Transverse colon (tissue), 4 donors: Measurements from ENCODE around the gene IGF2BP2. TPM values are rescaled to one million over a fixed set of nuclear protein-coding genes. Genes with fewer than 3 reads are reported as not detected.

Experiments
- DNase-seq: peaks from one replicate; pipeline ENCODE4 v3.0.0-alpha.2; 2019
- H3K27ac ChIP-seq, 4 donors: fragments of 200-600 bp; sonication (generic); 2 replicates each; pipeline ENCODE4 v1.5.1; 2016 to 2018; ENCODE audit warnings: inconsistent platforms in 4 of 4
- H3K27me3 ChIP-seq: fragments of 200-600 bp; sonication (generic); 2 replicates; pipeline ENCODE4 v1.5.1; 2017; ENCODE audit warnings: inconsistent platforms
- H3K36me3 ChIP-seq, 4 donors: fragments of 200-600 bp; sonication (generic); 2 replicates each; pipeline ENCODE4 v1.5.1; 2017 to 2019; ENCODE audit warnings: inconsistent platforms in 4 of 4
- H3K4me1 ChIP-seq, 4 donors: fragments of 200-600 bp; sonication (generic); 2 replicates each; pipeline ENCODE4 v1.5.1; 2017 to 2020; ENCODE audit warnings: inconsistent platforms in 4 of 4
- H3K4me3 ChIP-seq, 4 donors: fragments of 200-600 bp; sonication (generic); 1 replicate in 1 of 4; 2 replicates in 3 of 4; pipeline versions ENCODE4 v1.5.1 to v1.6.1; 2017 to 2019; ENCODE audit warnings: inconsistent platforms in 4 of 4
- H3K9me3 ChIP-seq, 2 donors: fragments of 200-600 bp; sonication (generic); 2 replicates each; pipeline ENCODE4 v1.5.1; 2017 to 2019; ENCODE audit warnings: inconsistent platforms in 2 of 2
- EP300 ChIP-seq: sonication (generic); formaldehyde crosslinking; IDR thresholded peaks from one replicate; pipeline ENCODE4 v1.6.1; 2017; ENCODE audit warnings: antibody characterized with exemption, low read depth
- POLR2A ChIP-seq: fragments of 450-650 bp; IDR thresholded peaks from one replicate; pipeline ENCODE4 v1.6.1; 2016; ENCODE audit warnings: antibody characterized with exemption, mild to moderate bottlenecking, moderate library complexity
- POLR2AphosphoS5 ChIP-seq, 3 donors: sonication (generic); formaldehyde crosslinking; IDR thresholded peaks; one replicate each; pipeline ENCODE4 v1.6.1; 2016; ENCODE audit warnings: antibody characterized with exemption in 3 of 3
- WGBS, 2 donors: methylation state at CpG; one replicate each; pipeline ENCODE4 v1.1.5; 2018; ENCODE audit warnings: low coverage in 1 of 2; 5-methylcytosine and 5-hydroxymethylcytosine counted together
- in situ Hi-C, 4 donors: fragments of 200-750 bp; cut with MboI; loops; one replicate each; pipeline versions ENCODE4 v1.15.0 to v1.15.1; 2017; ENCODE audit warnings: low sequenced_read_pairs in 3 of 4, low pct_ligation_motif_present in 1 of 4, low pct_unique_long_range_greater_than_20kb in 1 of 4
- intact Hi-C: fragments of 100-400 bp; cut with DNase I; formaldehyde crosslinking; loops from one replicate; pipeline ENCODE4 v1.15.1; 2023; ENCODE audit warnings: low total_unique reads
- total RNA-seq, 4 donors: library from RNA; depleted of rRNA; stranded (reverse); fragments of >200 nt; gene quantifications; one replicate each; pipeline ENCODE4 v1.1.0, GENCODE V29; 2016
- TF ChIP-seq, protein P1 (sequence below), 5 experiments: fragments of 200-600 bp in 3 of 5; fragments of 450-650 bp in 2 of 5; sonication (generic) in 3 of 5; IDR thresholded peaks; 1 replicate in 2 of 5; 2 replicates in 3 of 5; pipeline ENCODE4 v1.5.1; 2016 to 2017; ENCODE audit warnings: antibody characterized with exemption in 5 of 5, inconsistent platforms in 3 of 5, mild to moderate bottlenecking in 2 of 5, moderate library complexity in 1 of 5

Gene IGF2BP2
- total RNA-seq, 4 donors from 2014 or later = 51.3 to 179 (median 82.9) TPM

DNA sequence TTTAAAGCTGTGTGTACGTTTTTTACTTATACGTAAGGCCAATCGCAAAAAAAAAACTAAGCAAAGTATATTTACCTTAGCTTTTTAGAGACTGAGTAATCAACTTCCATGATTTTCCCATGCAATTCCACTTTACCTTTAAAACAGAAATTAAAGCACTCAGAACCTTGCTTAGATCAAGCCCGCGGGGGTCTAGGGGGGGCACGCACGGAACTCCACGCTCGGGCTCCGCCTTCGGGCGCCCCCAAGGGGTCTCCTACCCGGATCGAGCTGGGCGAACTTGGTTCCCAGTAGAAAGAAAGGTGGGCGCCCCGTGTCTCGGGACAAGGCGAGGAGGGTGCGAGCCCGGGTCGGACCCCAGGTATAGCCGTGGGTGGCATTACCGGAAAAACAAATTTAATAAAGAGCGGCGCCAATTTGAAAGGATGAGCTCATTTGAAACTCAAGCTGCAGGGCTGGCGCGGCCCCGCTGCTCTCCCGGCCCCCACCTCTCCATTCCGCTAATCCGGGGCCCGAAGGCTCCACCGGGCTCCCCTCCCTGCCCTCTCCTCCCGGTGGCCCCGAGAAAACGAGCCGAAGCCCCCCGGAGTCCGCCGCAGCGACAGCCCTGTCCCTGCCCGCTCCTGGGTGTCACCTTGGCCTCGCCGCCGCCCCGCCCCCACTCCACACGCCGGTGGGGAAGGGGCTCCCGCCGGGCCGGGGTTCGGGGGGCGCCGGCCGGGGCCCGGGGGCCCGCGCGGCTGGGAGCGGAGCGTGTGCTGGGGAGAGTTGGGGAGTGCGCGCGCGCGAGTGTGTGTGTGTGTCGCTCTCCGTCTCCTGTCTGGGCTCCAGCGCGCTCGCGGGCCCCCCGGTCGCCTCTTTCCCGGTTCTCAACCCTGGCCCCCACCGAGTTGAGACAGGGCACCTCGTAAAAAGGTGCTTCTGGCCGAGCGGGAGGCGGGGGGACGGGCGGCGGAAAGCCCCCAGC lies 1.5 kb downstream of the IGF2BP2 start:
- H3K4me1 ChIP-seq = peaks cover 0 to 35% (median 14%) of the 10 kb centered on the region in 4 donors
- peaks cover 62% of the 10 kb centered on the region for H3K27me3 ChIP-seq
- 1 to 5% methylated on average over 10 to 58 of the region's 84 CpGs for WGBS, 2 donors
- in situ Hi-C loops (no loop called here), intact Hi-C loops (no loop called here)
- H3K9me3 ChIP-seq = no peaks in the 10 kb centered on the region
- TF ChIP-seq, protein P1, sequence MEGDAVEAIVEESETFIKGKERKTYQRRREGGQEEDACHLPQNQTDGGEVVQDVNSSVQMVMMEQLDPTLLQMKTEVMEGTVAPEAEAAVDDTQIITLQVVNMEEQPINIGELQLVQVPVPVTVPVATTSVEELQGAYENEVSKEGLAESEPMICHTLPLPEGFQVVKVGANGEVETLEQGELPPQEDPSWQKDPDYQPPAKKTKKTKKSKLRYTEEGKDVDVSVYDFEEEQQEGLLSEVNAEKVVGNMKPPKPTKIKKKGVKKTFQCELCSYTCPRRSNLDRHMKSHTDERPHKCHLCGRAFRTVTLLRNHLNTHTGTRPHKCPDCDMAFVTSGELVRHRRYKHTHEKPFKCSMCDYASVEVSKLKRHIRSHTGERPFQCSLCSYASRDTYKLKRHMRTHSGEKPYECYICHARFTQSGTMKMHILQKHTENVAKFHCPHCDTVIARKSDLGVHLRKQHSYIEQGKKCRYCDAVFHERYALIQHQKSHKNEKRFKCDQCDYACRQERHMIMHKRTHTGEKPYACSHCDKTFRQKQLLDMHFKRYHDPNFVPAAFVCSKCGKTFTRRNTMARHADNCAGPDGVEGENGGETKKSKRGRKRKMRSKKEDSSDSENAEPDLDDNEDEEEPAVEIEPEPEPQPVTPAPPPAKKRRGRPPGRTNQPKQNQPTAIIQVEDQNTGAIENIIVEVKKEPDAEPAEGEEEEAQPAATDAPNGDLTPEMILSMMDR (IDR thresholded peaks at IDR 0.05) = no peak
- TF ChIP-seq POLR2AphosphoS5 (IDR thresholded peaks at IDR 0.05) (no peak), EP300 (no peak), POLR2A (no peak)
- no peaks in the 10 kb centered on the region for H3K36me3 ChIP-seq
- H3K27ac ChIP-seq = peak overlapping the region; percentile 87 to 94 (median 90)
- peak; percentile 53 for DNase-seq
- peak overlapping the region; percentile 37 to 84 (median 77) for H3K4me3 ChIP-seq

DNA sequence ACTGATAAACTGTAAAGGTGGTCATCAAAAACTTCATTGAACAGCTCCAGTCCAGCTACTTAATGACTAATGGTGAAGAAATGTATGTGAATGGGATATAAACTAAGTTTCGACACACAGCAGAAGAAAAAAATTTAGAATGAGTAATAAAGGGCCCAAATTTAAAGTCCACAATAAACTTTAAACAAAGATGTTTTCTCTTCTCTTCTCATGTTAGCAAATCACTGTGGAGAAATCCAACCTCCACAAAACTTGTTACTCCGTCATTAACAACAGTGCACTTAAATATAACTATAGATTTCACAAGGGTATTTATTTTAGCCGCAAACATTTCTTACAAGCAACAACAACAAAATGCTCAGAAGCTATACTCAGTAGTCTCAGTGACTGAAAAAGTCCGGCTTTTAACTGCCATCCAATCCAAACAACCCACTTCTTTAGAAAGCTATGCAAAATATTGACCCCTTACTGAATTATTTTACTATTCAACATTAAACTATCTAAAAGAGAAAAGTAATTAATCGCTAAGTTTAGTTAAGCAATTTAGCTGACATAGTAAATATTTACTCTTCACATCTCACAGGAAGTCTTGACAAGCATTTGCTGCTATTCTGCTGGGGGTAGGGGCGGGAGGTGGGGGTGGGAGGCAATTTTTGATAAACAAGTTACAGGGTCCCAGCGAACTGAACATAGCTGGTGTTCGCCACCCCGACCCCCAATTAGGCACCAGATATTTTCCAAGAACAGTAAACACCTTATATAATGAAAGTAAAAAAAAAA lies 2.4 kb downstream of the IGF2BP2 start:
- no peak for DNase-seq
- H3K27ac ChIP-seq = peak overlapping the region in 3 of 4 donors; percentile 87 to 94 (median 91)
- no peaks in the 10 kb centered on the region for H3K9me3 ChIP-seq
- TF ChIP-seq, protein P1 (IDR thresholded peaks at IDR 0.05) = no peak
- TF ChIP-seq POLR2AphosphoS5 (IDR thresholded peaks at IDR 0.05) (no peak), POLR2A (no peak), EP300 (no peak)
- WGBS, 2 donors = 18 to 20% methylated on average over 9 of the region's 9 CpGs
- intact Hi-C loops (no loop called here), in situ Hi-C loops (no loop called here)
- H3K4me1 ChIP-seq = peaks cover 0 to 35% (median 14%) of the 10 kb centered on the region in 4 donors
- H3K36me3 ChIP-seq = no peaks in the 10 kb centered on the region
- peaks cover 70% of the 10 kb centered on the region for H3K27me3 ChIP-seq
- peak overlapping the region in 3 of 4 donors; percentile 74 to 84 (median 80) for H3K4me3 ChIP-seq

DNA sequence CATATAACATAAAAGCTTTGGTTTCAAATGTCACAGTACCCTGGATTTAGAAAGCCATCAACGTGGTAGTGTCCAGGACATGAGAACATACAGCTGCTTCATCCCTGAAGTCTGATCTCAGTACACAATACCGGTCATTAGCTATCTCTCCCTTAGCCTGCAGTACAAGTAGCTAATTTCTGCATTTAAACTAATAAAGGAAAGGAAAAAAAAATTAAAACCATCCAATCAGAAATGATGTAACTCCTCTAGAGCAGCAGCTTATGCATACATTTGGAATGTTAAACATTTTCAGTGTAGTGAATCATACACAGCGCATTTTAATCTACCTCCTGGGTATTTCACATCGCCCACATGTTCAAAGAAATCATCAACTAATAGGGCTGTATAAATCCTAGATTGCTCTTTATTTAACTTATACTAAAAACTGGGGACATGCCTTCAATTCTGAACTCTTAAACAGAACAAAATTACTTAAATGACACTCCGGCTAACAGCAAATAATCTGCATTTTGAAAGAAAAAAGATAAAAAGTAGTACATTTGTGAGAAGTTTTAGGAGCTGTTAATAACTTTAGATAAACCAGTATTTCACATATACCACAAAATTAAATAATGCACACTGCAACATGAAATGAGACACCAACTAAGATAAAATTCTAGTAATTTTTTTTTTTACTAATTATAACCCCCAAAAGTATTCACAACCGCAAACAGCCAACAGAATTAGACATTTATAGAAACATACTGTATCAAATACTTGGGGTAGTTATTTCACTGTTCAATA lies 3.7 kb downstream of the IGF2BP2 start:
- Histone ChIP-seq H3K27ac (no peak overlapping the region), H3K27me3 (peaks cover 69% of the 10 kb centered on the region), H3K9me3 (no peaks in the 10 kb centered on the region), H3K4me3 (no peak overlapping the region), H3K36me3 (no peaks in the 10 kb centered on the region), H3K4me1 (peaks cover 0 to 29% (median 14%) of the 10 kb centered on the region in 4 donors)
- in situ Hi-C loops (no loop called here), intact Hi-C loops (no loop called here)
- DNase-seq = no peak
- WGBS, 2 donors = 69 to 74% methylated on average over 6 of the region's 6 CpGs
- TF ChIP-seq EP300 = no peak
- TF ChIP-seq POLR2AphosphoS5 (IDR thresholded peaks at IDR 0.05) = no peak
- no peak for TF ChIP-seq POLR2A
- TF ChIP-seq, protein P1 (IDR thresholded peaks at IDR 0.05) = no peak
